B cell (primary cell): ENCODE results near the gene ATP8A2. TPM values are rescaled to one million over a fixed set of nuclear protein-coding genes. Genes with fewer than 3 reads are reported as not detected.

ENCODE experiments used
- ATAC-seq: fragments of 200-7000 bp; cut with Tn5 transposase; one replicate; pipeline ENCODE4 v1.10.0; 2021; ENCODE audit warnings: low read depth, mild to moderate bottlenecking, moderate number of reproducible peaks, moderate library complexity
- CTCF ChIA-PET: fragments of 350-600 bp; sonication (Branson Sonifier 250); formaldehyde crosslinking; loops from one replicate; lab custom pipeline; 2021; ENCODE audit warnings: antibody characterized with exemption, inconsistent platforms; lab: Charles Lee
- POLR2A ChIA-PET: fragments of 350-600 bp; sonication (Branson Sonifier 250); formaldehyde crosslinking; loops from one replicate; lab custom pipeline; 2021; ENCODE audit warnings: antibody characterized with exemption; lab: Charles Lee
- DNase-seq: peaks from one replicate; pipeline ENCODE4 v3.0.0; 2013
- H2AFZ ChIP-seq: 2 replicates; pipeline ENCODE4 v1.6.1; 2012; ENCODE audit warnings: mild to moderate bottlenecking, low read depth, low read length; ENCODE audit not compliant: insufficient read depth, poor library complexity, severe bottlenecking
- H3K27ac ChIP-seq, 2 donors: 1 replicate in 1 of 2; 2 replicates in 1 of 2; pipeline ENCODE4 v1.5.1; 2012 to 2013; ENCODE audit warnings: low read length in 2 of 2, mild to moderate bottlenecking in 2 of 2, moderate library complexity in 1 of 2
- H3K27me3 ChIP-seq, 4 experiments: fragments of 200-600 bp in 1 of 4; sonication (generic) in 1 of 4; replicated peaks in 1 of 4; 1 replicate in 2 of 4; 2 replicates in 2 of 4; pipeline versions ENCODE4 v1.6.1 to v1.7.0; 2013 to 2016; ENCODE audit warnings: low read length in 3 of 4, mild to moderate bottlenecking in 2 of 4, mixed read lengths in 1 of 4, moderate library complexity in 1 of 4; ENCODE audit not compliant: insufficient read depth in 4 of 4, control insufficient read depth in 3 of 4; ENCODE audit errors: control extremely low read depth in 1 of 4
- H3K36me3 ChIP-seq, 2 experiments: replicated peaks in 1 of 2; 1 replicate in 1 of 2; 2 replicates in 1 of 2; pipeline versions ENCODE4 v1.6.1 to v1.7.1; 2013; ENCODE audit warnings: low read length in 1 of 2; ENCODE audit not compliant: insufficient read depth in 2 of 2, control insufficient read depth in 1 of 2; ENCODE audit errors: control extremely low read depth in 1 of 2, extremely low read depth in 1 of 2
- H3K4me1 ChIP-seq, 2 donors: fragments of 200-600 bp in 1 of 2; sonication (generic) in 1 of 2; 1 replicate in 1 of 2; 2 replicates in 1 of 2; pipeline versions ENCODE4 v1.5.1 to v1.6.1; 2013 to 2017; ENCODE audit warnings: low read length in 2 of 2; ENCODE audit not compliant: control insufficient read depth in 2 of 2, insufficient read depth in 2 of 2
- H3K4me2 ChIP-seq: replicated peaks from 2 replicates; pipeline ENCODE3; 2012; ENCODE audit warnings: mild to moderate bottlenecking, low read depth, low read length; ENCODE audit not compliant: poor library complexity, severe bottlenecking
- H3K4me3 ChIP-seq, 5 experiments: fragments of 200-600 bp in 1 of 5; sonication (generic) in 1 of 5; 1 replicate in 3 of 5; 2 replicates in 2 of 5; pipeline versions ENCODE4 v1.5.1 to v1.7.0; 2011 to 2016; ENCODE audit warnings: low read length in 4 of 5, mild to moderate bottlenecking in 4 of 5, low read depth in 2 of 5, control low read depth in 1 of 5, moderate library complexity in 1 of 5; ENCODE audit not compliant: insufficient read depth in 1 of 5; ENCODE audit errors: control extremely low read depth in 1 of 5, extremely low read depth in 1 of 5
- H3K79me2 ChIP-seq: fragments of 200-600 bp; sonication (generic); one replicate; pipeline ENCODE4 v1.6.0; 2016; ENCODE audit warnings: low read length; ENCODE audit not compliant: control insufficient read depth, insufficient read depth
- H3K9ac ChIP-seq: fragments of 200-600 bp; sonication (generic); 2 replicates; pipeline ENCODE4 v1.6.1; 2017; ENCODE audit warnings: mild to moderate bottlenecking, low read length, moderate library complexity
- H3K9me3 ChIP-seq, 3 donors: one replicate each; pipeline versions ENCODE4 v1.6.1 to v1.7.1; 2013; ENCODE audit warnings: low read length in 2 of 3; ENCODE audit not compliant: control insufficient read depth in 2 of 3, insufficient read depth in 1 of 3; ENCODE audit errors: control extremely low read depth in 1 of 3
- H4K20me1 ChIP-seq: 2 replicates; pipeline ENCODE4 v1.6.0; 2012; ENCODE audit warnings: mild to moderate bottlenecking, low read length; ENCODE audit not compliant: insufficient read depth, control insufficient read depth, poor library complexity, severe bottlenecking
- H3K27ac Mint-ChIP-seq: one replicate; pipeline ENCODE4 v1.8.0; 2021; ENCODE audit warnings: mixed read lengths
- H3K27me3 Mint-ChIP-seq: one replicate; pipeline ENCODE4 v1.8.0; 2021; ENCODE audit warnings: mixed read lengths
- H3K4me1 Mint-ChIP-seq: one replicate; pipeline ENCODE4 v1.8.0; 2021; ENCODE audit warnings: mixed read lengths
- H3K4me3 Mint-ChIP-seq: one replicate; pipeline ENCODE4 v1.8.0; 2021; ENCODE audit warnings: mixed read lengths
- H3K9me3 Mint-ChIP-seq: one replicate; pipeline ENCODE4 v1.8.0; 2022; ENCODE audit warnings: mixed read lengths; ENCODE audit not compliant: insufficient read depth
- CTCF ChIP-seq: fragments of 200-600 bp; IDR thresholded peaks from one replicate; pipeline ENCODE4 v1.8.0; 2022; ENCODE audit warnings: antibody characterized with exemption, mild to moderate bottlenecking
- EZH2 ChIP-seq: IDR thresholded peaks from 2 replicates; pipeline ENCODE4 v1.6.1; 2012; ENCODE audit warnings: borderline replicate concordance, low read depth, mild to moderate bottlenecking, moderate library complexity, low read length; ENCODE audit not compliant: insufficient read depth, poor library complexity, severe bottlenecking
- WGBS: methylation state at CpG from one replicate; pipeline ENCODE4 v1.1.5; 2013; ENCODE audit warnings: missing lambda C conversion rate; ENCODE audit not compliant: insufficient coverage; 5-methylcytosine and 5-hydroxymethylcytosine counted together
- intact Hi-C: fragments of 100-400 bp; cut with micrococcal nuclease; formaldehyde crosslinking; loops from one replicate; pipeline ENCODE4 v1.10.0; 2022
- polyA plus RNA-seq: library from polyadenylated mRNA; depleted of rRNA; stranded (reverse); fragments of >200 nt; gene quantifications from 2 replicates; pipeline ENCODE4 v1.2.3, GENCODE V29; 2012
- total RNA-seq, 2 donors: library from RNA; stranded (reverse); fragments of 120-200 nt in 1 of 2; gene quantifications; 1 replicate in 1 of 2; 2 replicates in 1 of 2; pipeline versions ENCODE4 v1.2.3 to v1.2.4, GENCODE V29; 2013 to 2022

ATP8A2 gene
- total and polyA plus RNA-seq, 2 donors (not counting 1 experiment from before 2014, with no cell fraction given), result not detected

GRCh38 chr13:25625414-25625813, 253.6 kb downstream of the ATP8A2 start:
- intact Hi-C loops, result no loop called here
- CTCF ChIA-PET, result no interaction called here
- H3K27ac Mint-ChIP-seq, result no peak overlapping the region

DNA sequence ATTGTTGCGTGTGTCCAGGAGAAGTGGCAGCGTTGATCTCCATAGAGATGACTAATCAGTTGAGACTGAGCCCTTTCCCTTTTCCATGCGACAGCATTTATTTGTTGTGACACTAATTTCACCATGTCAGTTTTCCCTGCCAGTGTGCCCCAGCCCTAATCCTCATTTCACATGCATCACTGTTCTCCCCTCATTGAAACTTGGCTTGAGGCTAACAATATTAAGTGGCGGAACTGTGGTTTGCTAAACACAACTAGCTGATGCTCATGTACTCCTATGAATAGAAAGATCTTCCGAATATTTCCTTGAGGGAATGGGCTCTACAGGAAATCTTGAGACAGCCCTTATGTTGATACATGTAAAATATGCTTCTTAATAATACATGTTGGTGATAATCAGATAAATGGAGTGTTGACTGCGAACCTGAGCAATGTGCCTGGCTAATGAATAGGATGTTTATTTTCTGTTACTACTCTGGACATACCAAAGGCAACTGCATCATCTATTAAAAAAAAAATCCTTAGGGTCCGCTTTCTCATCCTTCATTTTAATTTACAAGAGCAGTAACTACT, 258.6 kb downstream of the ATP8A2 start:
- no peak overlapping the region for H3K27ac ChIP-seq
- no peaks in the 10 kb centered on the region for H3K9me3 Mint-ChIP-seq
- H3K9ac ChIP-seq, result no peak overlapping the region
- no peak overlapping the region for H3K4me3 Mint-ChIP-seq
- no peak overlapping the region for H3K4me2 ChIP-seq
- no peak overlapping the region for H3K4me3 ChIP-seq
- H3K27me3 Mint-ChIP-seq, result peaks cover 7% of the 10 kb centered on the region
- intact Hi-C loops, result no loop called here
- no peaks in the 10 kb centered on the region for H3K36me3 ChIP-seq
- H3K79me2 ChIP-seq, result no peaks in the 10 kb centered on the region
- no peak overlapping the region for H3K27ac Mint-ChIP-seq
- POLR2A ChIA-PET, result no interaction called here
- no peaks in the 10 kb centered on the region for H4K20me1 ChIP-seq
- TF ChIP-seq EZH2 (no peak), CTCF (no peak)
- DNase-seq (no peak), ATAC-seq (no peak)
- WGBS, result 93% methylated on average over 3 of the region's 7 CpGs
- CTCF ChIA-PET, result no interaction called here
- no peaks in the 10 kb centered on the region for H3K27me3 ChIP-seq
- no peak overlapping the region for H2AFZ ChIP-seq
- no peaks in the 10 kb centered on the region for H3K4me1 Mint-ChIP-seq
- H3K9me3 ChIP-seq, result peaks cover 0 to 2% (median 0%) of the 10 kb centered on the region in 3 donors
- H3K4me1 ChIP-seq, result no peaks in the 10 kb centered on the region

More at GRCh38 chr13:25625414-25625813, 253.6 kb downstream of the ATP8A2 start:
- Mint-ChIP-seq H3K27me3 (no peaks in the 10 kb centered on the region), H3K9me3 (no peaks in the 10 kb centered on the region), H3K4me3 (no peak overlapping the region), H3K4me1 (no peaks in the 10 kb centered on the region)
- POLR2A ChIA-PET, result no interaction called here
- no peak overlapping the region for H2AFZ ChIP-seq
- H3K4me1 ChIP-seq, result no peaks in the 10 kb centered on the region
- DNase-seq (no peak), ATAC-seq (no peak)
- no peak overlapping the region for H3K4me3 ChIP-seq
- peaks cover 0 to 2% (median 0%) of the 10 kb centered on the region in 3 donors for H3K9me3 ChIP-seq
- H3K27me3 ChIP-seq, result no peaks in the 10 kb centered on the region
- H3K9ac ChIP-seq, result no peak overlapping the region
- H3K4me2 ChIP-seq, result no peak overlapping the region
- no peaks in the 10 kb centered on the region for H4K20me1 ChIP-seq
- H3K36me3 ChIP-seq, result no peaks in the 10 kb centered on the region
- H3K27ac ChIP-seq, result no peak overlapping the region
- TF ChIP-seq EZH2 (no peak), CTCF (no peak)
- no peaks in the 10 kb centered on the region for H3K79me2 ChIP-seq
- no CpG with 5 or more reads among the region's 2 CpGs for WGBS
